Medulla oblongata (tissue), 1 donor: ENCODE results near the gene C19orf67.

Source experiments
- DNase-seq: peaks from one replicate; pipeline ENCODE4 v3.0.0-alpha.2; 2015; ENCODE audit errors: extremely low spot score

Gene C19orf67

GRCh38 chr19:14085309-14085995, at the start of gene C19orf67:
Gene C19orf67 (minus strand): TSS chr19:14085783. CDS start chr19:14085627, 156 bp downstream.
- no peak for DNase-seq

GRCh38 chr19:14135355-14135754, 49.8 kb upstream of the C19orf67 start:
- no peak for DNase-seq

DNA sequence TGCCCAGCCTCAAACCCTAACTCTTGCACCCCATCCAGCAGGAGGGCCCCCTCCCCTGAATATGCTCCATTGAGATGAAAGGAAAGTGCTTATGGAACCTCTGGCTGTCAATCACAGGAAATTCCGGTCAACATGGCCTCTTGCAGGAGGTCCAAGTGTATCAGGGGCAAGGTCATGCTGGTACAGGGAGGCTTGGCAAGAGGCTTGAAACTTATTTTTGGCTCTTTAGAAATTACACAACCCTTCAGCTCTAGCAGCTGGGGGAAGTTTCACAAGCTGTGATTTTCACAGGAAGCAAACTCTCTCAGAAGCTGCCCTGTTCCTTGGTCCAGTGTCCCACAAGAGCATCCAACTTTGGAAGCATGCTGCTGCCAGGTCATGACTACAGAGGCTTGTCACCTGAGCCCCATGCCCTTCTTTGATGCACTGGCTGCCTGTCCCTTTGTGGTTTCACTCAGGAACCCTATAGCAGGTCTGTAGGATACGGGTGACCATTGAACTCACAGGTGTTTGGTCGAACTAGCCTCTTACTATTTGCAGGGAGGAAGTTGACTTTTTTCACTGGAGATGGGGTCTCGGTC, 42.4 kb upstream of the C19orf67 start:
- DNase-seq: peak; percentile 65

- DNase-seq: no peak
These were observed 41.6 kb upstream of the C19orf67 start for GRCh38 chr19:14127176-14127575.

GRCh38 chr19:14122924-14123323, 37.3 kb upstream of the C19orf67 start:
- no peak for DNase-seq

DNA sequence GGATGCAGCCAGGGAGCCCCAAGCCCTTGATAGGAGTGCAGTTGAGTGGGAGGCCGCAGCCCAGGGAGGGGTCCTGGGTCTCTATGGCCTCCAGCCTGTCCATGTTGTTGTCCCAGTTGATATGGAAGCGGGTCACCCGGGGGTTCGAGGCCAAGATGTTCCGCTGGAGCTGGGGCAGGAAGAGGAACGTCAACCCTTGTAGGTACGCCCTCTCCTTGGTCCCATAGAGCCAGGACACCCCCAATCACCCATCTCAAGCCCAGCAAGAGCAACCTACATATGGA, 34.9 kb upstream of the C19orf67 start:
- no peak for DNase-seq

- DNase-seq: no peak
These were observed 34.3 kb upstream of the C19orf67 start for GRCh38 chr19:14119644-14120496.

- DNase-seq: no peak
These were observed 33.6 kb upstream of the C19orf67 start for GRCh38 chr19:14119146-14119545.

DNA sequence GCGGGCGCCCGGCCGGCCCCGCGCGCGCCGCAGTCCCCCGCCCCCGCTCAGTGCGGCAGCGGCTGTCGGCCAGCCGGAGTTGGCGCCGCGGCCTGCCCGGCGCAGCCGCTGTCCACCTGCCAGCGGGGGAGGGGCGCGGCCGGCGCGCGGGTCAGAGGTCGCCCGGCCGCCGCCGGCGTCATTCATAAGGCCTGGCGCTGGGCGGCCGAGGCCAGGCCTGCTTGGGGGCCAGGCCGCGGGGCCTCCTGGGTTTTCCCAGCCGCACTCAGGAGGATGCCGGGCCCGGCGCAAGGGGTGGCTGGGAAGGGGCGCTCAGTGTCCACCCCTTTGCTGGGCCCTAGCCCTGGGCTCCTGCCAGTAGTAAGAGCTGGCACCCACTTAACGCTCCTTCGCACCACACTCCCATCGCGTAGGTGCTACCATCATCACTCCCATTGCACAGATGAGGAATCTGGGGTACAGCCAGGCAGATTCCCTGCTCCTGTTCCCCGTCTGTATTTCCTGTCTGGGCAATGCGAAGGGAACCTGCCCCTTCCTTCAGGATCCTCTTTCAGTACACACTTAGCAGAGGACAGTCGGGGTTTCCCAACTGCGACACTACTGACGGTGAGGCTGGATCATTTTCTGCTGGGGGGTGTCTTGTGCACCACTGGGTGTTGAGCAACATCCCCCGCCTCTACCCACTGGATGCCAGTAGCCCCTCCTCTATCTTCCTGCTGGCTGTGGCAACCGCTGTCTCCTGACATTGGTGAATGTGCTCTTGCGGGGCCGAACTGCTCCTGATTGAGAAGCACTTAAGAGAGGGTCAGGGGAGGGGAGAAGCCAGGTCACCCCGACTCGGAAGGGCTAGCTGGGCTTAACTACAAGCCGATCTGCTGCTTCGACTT, 32.8 kb upstream of the C19orf67 start:
- DNase-seq: peak; percentile 87

- DNase-seq: peak; percentile 99
These were observed 32.1 kb upstream of the C19orf67 start, which contains the start of gene PRKACA for GRCh38 chr19:14117668-14118164. Gene PRKACA (minus strand): TSS chr19:14117762. CDS start chr19:14117547, 215 bp downstream.

GRCh38 chr19:14116918-14117578, 31.5 kb upstream of the C19orf67 start:
- no peak for DNase-seq

- DNase-seq: no peak
These were observed 30.9 kb upstream of the C19orf67 start for GRCh38 chr19:14116525-14116917.

DNA sequence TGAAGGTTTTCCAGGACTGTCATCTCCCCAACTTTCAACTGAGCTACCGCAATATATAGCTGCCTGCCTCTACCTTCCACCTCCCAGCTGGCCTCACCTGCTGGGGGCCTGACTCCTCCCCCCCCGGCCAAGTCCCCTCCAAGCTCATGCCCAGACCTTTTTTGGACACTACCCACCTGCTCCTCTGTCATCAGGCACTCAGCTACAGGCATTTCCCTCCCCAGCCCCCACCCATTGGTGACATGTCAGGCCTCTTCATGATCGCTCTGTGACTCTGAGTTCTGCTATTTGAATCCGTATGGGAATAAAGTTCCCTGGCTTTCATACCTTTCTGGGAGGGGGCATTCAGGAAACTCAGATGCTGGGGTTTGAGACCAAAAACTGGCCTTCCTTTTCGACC, 30.2 kb upstream of the C19orf67 start:
- DNase-seq: no peak

DNA sequence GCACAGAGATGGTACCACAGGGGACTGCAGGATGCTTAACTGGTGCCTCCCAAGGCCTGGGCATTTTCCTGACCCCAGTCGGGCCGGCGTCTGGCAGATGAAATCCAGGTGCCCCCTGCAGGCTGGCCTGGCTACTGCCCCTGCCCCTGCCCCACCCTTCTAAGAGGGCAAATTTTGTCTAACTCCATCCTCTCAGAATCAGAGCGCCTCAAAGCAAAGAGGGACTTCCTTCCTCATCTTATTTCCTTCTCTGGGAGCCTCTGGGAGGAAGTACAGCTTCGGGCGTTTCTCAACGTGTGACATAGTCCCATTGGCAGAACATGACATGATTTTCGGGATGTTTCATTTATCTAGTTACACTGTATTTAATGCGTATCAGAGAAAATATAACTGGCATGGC, 29.3 kb upstream of the C19orf67 start:
- DNase-seq: peak; percentile 71

DNA sequence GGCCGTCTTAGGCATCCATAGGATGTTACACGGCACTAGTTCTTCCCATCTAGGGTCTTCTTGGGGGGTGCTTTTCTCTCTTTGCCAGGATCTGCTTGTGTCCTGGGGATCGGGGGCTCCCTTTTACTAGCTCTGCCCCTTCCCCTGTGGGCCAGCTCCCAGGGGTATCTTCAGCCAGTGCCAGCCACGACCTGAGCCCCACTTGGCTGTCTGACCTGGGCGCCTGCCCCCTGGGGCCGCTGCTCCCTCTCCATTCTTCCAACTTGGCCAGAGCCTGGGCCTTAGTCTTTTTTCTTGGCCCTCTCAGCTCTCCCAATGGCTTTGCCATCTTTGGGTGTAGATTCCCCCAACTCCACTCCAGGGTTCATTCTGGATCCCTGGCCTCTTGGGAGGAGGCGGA, 28.9 kb upstream of the C19orf67 start:
- no peak for DNase-seq

DNA sequence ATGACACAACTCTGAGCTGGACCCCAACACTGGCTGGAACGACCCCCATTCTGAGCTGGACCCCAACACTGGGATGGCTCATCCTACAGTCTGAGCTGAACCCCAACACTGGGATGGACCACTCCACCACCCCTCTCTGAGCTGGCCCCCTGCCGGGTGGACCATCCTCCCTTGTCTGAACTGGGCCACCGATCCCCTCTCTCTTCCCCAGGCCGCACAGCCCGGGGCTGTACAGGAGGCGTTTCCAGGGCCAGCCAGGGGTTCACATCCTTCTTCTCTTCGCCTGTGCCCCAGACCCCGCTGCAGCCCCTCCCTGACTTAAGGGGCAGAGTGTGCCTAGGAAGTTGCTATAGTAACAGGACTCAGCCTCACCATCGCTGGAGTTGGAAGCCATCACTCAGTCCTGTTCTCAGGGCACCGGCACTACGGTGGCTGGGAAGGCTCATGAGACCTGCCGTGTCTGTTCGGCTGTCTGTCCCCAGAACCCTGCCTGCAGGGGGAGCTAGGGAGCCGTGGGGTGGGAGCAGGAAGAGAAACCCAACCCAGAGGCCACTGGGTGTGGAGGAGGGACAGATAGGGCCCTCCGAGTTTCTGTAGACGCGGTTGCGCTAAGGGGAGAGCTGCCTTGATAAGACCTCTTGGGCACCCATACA, 28.3 kb upstream of the C19orf67 start:
- no peak for DNase-seq

GRCh38 chr19:14112809-14113385, 27.3 kb upstream of the C19orf67 start:
- DNase-seq: peak; percentile 37

DNA sequence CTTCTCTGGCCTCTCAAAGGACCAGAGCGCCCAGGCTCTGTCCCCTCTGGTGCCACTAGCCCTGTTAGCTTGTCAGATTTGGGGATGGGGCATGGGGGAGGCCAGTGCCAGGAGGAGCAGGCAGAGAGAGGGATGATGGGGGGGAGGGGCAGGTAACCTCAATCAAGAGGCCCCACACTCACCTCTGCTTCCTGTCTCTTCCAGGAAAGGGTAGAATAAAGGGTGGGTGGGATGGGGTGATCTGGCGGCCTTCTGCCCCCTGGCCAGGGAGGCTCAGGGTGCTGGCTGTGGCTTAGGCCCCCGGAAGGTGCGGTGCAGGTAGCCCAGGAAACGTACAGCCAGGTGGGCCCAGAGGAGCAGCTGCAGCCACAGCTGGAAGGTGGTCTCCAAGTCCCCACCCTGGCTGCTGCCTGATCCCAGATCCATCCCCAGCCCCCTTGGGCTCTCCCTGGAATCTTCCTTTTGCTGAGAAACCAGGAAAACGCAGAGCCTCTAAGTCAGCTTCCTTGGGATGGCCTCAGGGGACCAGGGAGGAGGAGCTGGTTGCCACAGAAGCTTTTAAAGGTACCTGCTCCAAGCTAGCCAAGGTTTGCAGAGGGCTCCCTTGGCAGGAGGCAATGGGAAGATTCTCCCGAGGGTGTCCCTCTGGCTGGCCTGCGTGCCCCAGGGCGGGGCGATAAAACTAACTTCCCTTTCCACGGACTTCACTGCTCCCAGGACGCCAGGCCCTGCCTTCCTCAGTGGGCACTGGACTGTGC, 26.6 kb upstream of the C19orf67 start:
- no peak for DNase-seq

- no peak for DNase-seq
These were observed 25.9 kb upstream of the C19orf67 start for GRCh38 chr19:14111486-14111885.
